ENCODE results near the gene SMAD7.

The SMAD7 gene

GRCh38 chr18:48974304-48975119 lies 23.7 kb upstream of the SMAD7 start:
- peak overlapping the region; percentile 98 for H3K27ac ChIP-seq
- H3K36me3 ChIP-seq = no peaks in the 10 kb centered on the region
- no peaks in the 10 kb centered on the region for H3K9me3 ChIP-seq (ENCODE audit: severe bottlenecking)
- H3K27me3 ChIP-seq (ENCODE audit: insufficient read depth, low read depth, severe bottlenecking) = no peaks in the 10 kb centered on the region
- H3K4me3 ChIP-seq (ENCODE audit: low read depth, low read length) = peak overlapping the region; percentile 64
- peak; percentile 70 for DNase-seq
- peak; percentile 44 for TF ChIP-seq CTCF (IDR thresholded peaks at IDR 0.05; ENCODE audit: low read depth, low read length)

GRCh38 chr18:48973731-48974130 lies 23.0 kb upstream of the SMAD7 start:
- H3K36me3 ChIP-seq = no peaks in the 10 kb centered on the region
- H3K9me3 ChIP-seq (ENCODE audit: severe bottlenecking) = no peaks in the 10 kb centered on the region
- no peak for DNase-seq
- H3K27me3 ChIP-seq (ENCODE audit: insufficient read depth, low read depth, severe bottlenecking) = no peaks in the 10 kb centered on the region
- no peak overlapping the region for H3K4me3 ChIP-seq (ENCODE audit: low read depth, low read length)
- peak overlapping the region; percentile 98 for H3K27ac ChIP-seq
- TF ChIP-seq CTCF (IDR thresholded peaks at IDR 0.05; ENCODE audit: low read depth, low read length) = no peak

GRCh38 chr18:48968412-48969215 lies 17.8 kb upstream of the SMAD7 start:
- no peak for DNase-seq
- Histone ChIP-seq H3K4me3 (ENCODE audit: low read depth, low read length) (no peak overlapping the region), H3K9me3 (ENCODE audit: severe bottlenecking) (no peaks in the 10 kb centered on the region), H3K36me3 (no peaks in the 10 kb centered on the region), H3K27ac (no peak overlapping the region), H3K27me3 (ENCODE audit: insufficient read depth, low read depth, severe bottlenecking) (no peaks in the 10 kb centered on the region)
- TF ChIP-seq CTCF (IDR thresholded peaks at IDR 0.05; ENCODE audit: low read depth, low read length) = no peak

GRCh38 chr18:48967545-48967944 lies 16.8 kb upstream of the SMAD7 start:
- Histone ChIP-seq H3K27me3 (ENCODE audit: insufficient read depth, low read depth, severe bottlenecking) (no peaks in the 10 kb centered on the region), H3K36me3 (no peaks in the 10 kb centered on the region), H3K27ac (no peak overlapping the region), H3K9me3 (ENCODE audit: severe bottlenecking) (no peaks in the 10 kb centered on the region), H3K4me3 (ENCODE audit: low read depth, low read length) (no peak overlapping the region)
- no peak for TF ChIP-seq CTCF (IDR thresholded peaks at IDR 0.05; ENCODE audit: low read depth, low read length)
- no peak for DNase-seq

- Histone ChIP-seq H3K9me3 (ENCODE audit: severe bottlenecking) (no peaks in the 10 kb centered on the region), H3K36me3 (no peaks in the 10 kb centered on the region), H3K27ac (no peak overlapping the region), H3K4me3 (ENCODE audit: low read depth, low read length) (no peak overlapping the region), H3K27me3 (ENCODE audit: insufficient read depth, low read depth, severe bottlenecking) (no peaks in the 10 kb centered on the region)
- DNase-seq = no peak
- no peak for TF ChIP-seq CTCF (IDR thresholded peaks at IDR 0.05; ENCODE audit: low read depth, low read length)
Measured at GRCh38 chr18:48966523-48966922, 15.8 kb upstream of the SMAD7 start.

Data from WERI-Rb-1 (cell line).